GM12875 (cell line): Measurements from ENCODE around the gene AP2M1.

ENCODE experiments used
- H3K4me3 ChIP-seq: one replicate; pipeline ENCODE4 v1.5.1; 2011; ENCODE audit warnings: low read depth, low read length, control low read depth
- TF ChIP-seq, protein P1 (sequence below): IDR thresholded peaks from 2 replicates; pipeline ENCODE4 v1.5.1; 2011; ENCODE audit warnings: low read depth, mild to moderate bottlenecking, control low read depth, inconsistent platforms, low read length, moderate library complexity, borderline replicate concordance; ENCODE audit not compliant: insufficient read depth

Gene AP2M1

DNA sequence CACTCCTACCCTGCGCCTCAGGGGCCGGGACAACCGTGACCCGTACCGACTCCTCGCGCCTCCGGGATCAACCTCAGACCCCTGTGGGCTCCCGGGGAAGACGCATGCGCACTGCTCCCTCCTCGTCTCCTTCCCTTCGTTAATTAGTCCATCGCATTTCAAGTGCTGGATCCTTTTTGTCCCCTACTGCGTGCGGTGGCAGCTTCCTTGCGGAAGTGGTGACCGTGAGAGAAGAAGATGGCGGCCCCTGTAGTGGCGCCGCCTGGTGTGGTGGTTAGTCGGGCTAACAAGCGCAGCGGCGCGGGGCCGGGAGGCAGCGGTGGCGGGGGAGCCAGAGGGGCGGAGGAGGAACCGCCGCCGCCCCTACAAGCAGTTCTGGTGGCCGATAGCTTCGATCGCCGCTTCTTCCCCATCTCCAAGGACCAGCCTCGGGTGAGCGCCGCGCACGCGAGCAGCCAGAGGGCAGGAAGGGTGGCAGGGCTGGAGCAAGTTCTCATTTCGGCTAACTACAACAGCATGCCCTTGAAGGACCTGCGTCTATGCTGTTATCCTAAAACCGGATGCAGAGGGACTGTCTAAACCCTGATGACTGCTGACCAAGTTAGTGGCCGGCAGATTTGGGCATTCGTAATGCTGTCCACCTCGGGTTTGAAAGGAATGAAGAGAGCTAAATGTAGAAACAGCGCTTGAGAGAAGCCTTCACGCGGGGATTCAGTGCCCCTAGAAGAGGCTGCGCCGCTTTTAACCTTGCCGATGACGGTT lies 39.3 kb upstream of the AP2M1 start, which contains the start of gene EIF2B5:
Gene EIF2B5, plus strand, starts transcription at position 210 of the 762 bp plus-strand sequence. Its CDS starts 28 bp downstream, at position 238.
- TF ChIP-seq, protein P1, sequence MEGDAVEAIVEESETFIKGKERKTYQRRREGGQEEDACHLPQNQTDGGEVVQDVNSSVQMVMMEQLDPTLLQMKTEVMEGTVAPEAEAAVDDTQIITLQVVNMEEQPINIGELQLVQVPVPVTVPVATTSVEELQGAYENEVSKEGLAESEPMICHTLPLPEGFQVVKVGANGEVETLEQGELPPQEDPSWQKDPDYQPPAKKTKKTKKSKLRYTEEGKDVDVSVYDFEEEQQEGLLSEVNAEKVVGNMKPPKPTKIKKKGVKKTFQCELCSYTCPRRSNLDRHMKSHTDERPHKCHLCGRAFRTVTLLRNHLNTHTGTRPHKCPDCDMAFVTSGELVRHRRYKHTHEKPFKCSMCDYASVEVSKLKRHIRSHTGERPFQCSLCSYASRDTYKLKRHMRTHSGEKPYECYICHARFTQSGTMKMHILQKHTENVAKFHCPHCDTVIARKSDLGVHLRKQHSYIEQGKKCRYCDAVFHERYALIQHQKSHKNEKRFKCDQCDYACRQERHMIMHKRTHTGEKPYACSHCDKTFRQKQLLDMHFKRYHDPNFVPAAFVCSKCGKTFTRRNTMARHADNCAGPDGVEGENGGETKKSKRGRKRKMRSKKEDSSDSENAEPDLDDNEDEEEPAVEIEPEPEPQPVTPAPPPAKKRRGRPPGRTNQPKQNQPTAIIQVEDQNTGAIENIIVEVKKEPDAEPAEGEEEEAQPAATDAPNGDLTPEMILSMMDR, result no peak
- peak within 1 kb of the TSS; percentile 89 for H3K4me3 ChIP-seq

DNA sequence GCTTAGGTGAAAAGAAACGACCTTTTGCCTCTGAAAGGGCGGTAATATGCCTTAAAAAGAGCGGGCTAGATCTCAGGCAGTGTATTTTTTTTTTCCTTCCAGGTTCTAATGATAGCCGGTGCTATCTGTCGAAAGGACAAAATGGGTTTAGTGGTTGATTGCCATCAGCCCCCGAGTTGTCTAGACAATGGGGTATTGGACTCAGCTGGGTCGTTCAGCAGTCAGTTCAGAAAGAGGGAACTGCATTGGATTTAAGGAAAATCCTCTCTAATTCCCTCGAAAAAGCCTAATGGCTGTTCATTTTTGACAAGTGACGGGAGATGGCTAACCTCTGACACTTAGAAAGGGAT lies 38.8 kb upstream of the AP2M1 start:
- peak overlapping the region; percentile 89 for H3K4me3 ChIP-seq
- TF ChIP-seq, protein P1, result no peak

GRCh38 chr3:184140436-184140835 lies 34.2 kb upstream of the AP2M1 start:
- no peak overlapping the region for H3K4me3 ChIP-seq
- TF ChIP-seq, protein P1, result no peak

- TF ChIP-seq, protein P1, result no peak
- H3K4me3 ChIP-seq, result no peak overlapping the region
Observed at GRCh38 chr3:184142199-184142598, 32.5 kb upstream of the AP2M1 start.

DNA sequence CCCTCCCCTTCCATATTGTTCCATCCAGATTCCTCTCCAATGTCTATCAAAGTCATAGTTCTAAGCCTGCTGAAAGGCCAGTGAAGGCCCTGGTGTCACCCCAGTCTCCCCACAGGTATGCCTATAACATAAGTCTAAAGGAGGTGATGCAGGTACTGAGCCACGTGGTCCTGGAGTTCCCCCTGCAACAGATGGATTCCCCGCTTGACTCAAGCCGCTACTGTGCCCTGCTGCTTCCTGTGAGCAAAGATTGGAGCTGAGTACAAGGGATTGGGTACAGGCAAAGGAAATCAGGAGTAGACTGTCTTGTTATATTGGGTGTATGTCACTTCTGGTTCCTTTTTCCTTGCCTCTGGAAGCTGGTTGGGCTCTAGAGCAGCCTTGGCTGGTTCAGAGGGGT lies 31.3 kb upstream of the AP2M1 start:
- TF ChIP-seq, protein P1, result no peak
- no peak overlapping the region for H3K4me3 ChIP-seq

- no peak overlapping the region for H3K4me3 ChIP-seq
- TF ChIP-seq, protein P1, result no peak
Observed at GRCh38 chr3:184144505-184144904, 30.1 kb upstream of the AP2M1 start.

DNA sequence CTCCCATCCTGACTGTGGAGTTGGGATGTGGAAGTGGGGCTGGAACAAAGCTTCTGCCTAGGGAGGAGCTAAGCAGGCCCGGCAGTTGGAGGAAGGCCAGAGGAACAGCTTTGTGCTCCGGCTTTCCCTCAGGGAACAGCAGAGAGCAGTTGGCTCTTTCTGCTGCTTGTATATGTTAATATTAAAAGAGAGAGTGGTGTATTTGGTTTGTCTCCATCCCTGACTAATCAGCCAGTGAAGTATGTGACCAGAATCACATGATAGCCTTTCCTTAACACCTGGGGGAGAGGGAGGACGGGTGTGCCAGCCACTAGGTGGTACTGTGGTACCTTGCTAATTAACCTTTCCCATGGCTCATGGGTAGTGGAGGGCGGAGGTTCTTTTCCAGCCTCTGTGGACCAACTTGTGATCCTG lies 29.5 kb upstream of the AP2M1 start:
- TF ChIP-seq, protein P1, result peak; percentile 34; the same call in 1 of the 2 replicates
- H3K4me3 ChIP-seq, result no peak overlapping the region
